Measurements from ENCODE around the gene KIF22. TPM values are rescaled to one million over a fixed set of nuclear protein-coding genes. Genes with fewer than 3 reads are reported as not detected.

Gene KIF22
- total and polyA plus RNA-seq, 11 donors, result 12.2 to 91.2 (median 32.2) TPM

DNA sequence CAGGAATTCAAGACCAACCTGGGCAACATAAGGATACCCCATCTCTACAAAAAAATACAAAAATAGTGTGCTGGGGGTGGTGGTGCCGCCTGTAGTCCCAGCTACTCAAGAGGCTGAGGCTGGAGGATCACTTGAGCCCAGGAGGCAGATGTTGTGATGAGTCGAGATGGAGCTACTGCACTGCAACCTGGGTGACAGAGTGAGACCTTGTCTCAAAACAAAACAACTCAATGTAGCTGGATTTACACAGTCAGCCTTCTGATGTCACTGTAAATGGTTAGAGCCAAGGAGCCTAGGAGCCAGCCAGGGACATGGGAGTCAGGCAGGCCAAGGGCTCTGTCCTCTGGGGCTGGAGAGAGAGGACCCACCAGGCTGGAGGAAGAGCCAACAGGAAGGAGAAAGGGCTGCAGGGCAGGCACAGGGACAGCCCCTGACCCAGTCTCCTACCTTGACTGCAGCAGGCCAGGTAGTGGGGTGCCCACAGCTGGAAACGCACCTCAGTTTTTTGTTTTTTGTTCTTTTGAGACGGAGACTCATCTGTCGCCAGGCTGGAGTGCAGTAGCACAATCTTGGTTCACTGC lies 64.1 kb downstream of the KIF22 start:
- no peak for ATAC-seq
- DNase-seq, result no peak
- no peaks in the 10 kb centered on the region for H3K9me3 ChIP-seq
- no peak for TF ChIP-seq POLR2A (IDR thresholded peaks at IDR 0.05)
- intact Hi-C loops (cut with DNase I), result loop anchor here in 1 of 10 donors (10.0 kb wide), 1 partner anchor 60 kb away; no protein-coding TSS in a partner anchor
- no peak overlapping the region for H3K4me3 ChIP-seq
- H3K4me1 ChIP-seq, result peaks cover 0 to 7% (median 0%) of the 10 kb centered on the region in 12 donors
- peaks cover 0 to 19% (median 16%) of the 10 kb centered on the region in 9 donors for H3K36me3 ChIP-seq
- H3K27ac ChIP-seq, result no peak overlapping the region
- H3K27me3 ChIP-seq, result no peaks in the 10 kb centered on the region
- WGBS, 4 donors, result 92 to 95% (median 93%) methylated on average over 5 of the region's 5 CpGs

Other genes with a start within 250 kb of the KIF22 start
- gene SPN, start 127.5 kb upstream of the KIF22 start, total RNA-seq, result 10 to 100 TPM in 1 of 9 donors, 1 to 10 TPM in 6, under 1 TPM in 2; 0.44 to 17.0 (median 1.3) TPM
- gene SPN, start 127.5 kb upstream of the KIF22 start, polyA plus RNA-seq, result 1 to 10 TPM in 1 of 2 donors, under 1 TPM in 1; 0.67 to 1.3 TPM
- gene QPRT, start 111.6 kb upstream of the KIF22 start, total RNA-seq, result 10 to 100 TPM; 14.0 to 36.5 (median 23.6) TPM
- gene QPRT, start 111.6 kb upstream of the KIF22 start, polyA plus RNA-seq, result 10 to 100 TPM in 1 of 2 donors, 1 to 10 TPM in 1; 3.6 to 19.6 TPM
- 1 to 10 TPM in 2 of 9 donors, under 1 TPM in 7; 0.17 to 4.2 (median 0.60) TPM for gene C16orf54, start 44.8 kb upstream of the KIF22 start, total RNA-seq
- gene C16orf54, start 44.8 kb upstream of the KIF22 start, polyA plus RNA-seq, result under 1 TPM; 0.15 to 0.28 TPM
- not detected for gene ZG16, start 12.5 kb upstream of the KIF22 start, total RNA-seq
- gene ZG16, start 12.5 kb upstream of the KIF22 start, polyA plus RNA-seq, result under 1 TPM; 0.04 to 0.08 TPM
- gene MAZ, start 15.8 kb downstream of the KIF22 start, total RNA-seq, result 100 to 1,000 TPM in 2 of 9 donors, 10 to 100 TPM in 7; 58.9 to 137 (median 74.0) TPM
- 100 to 1,000 TPM in 1 of 2 donors, 10 to 100 TPM in 1; 63.2 to 188 TPM for gene MAZ, start 15.8 kb downstream of the KIF22 start, polyA plus RNA-seq
- 1 to 10 TPM in 5 of 9 donors, under 1 TPM in 3, not detected in 1; 0.38 to 1.8 (median 1.3) TPM for gene PRRT2, start 21.4 kb downstream of the KIF22 start, total RNA-seq
- gene PRRT2, start 21.4 kb downstream of the KIF22 start, polyA plus RNA-seq, result 1 to 10 TPM in 1 of 2 donors, under 1 TPM in 1; 0.24 to 3.2 TPM
- gene PAGR1, start 25.4 kb downstream of the KIF22 start, total RNA-seq, result 10 to 100 TPM; 10.8 to 23.9 (median 12.6) TPM
- 10 to 100 TPM; 29.2 to 32.9 TPM for gene PAGR1, start 25.4 kb downstream of the KIF22 start, polyA plus RNA-seq
- gene MVP, start 29.7 kb downstream of the KIF22 start, total RNA-seq, result 100 to 1,000 TPM in 1 of 9 donors, 10 to 100 TPM in 8; 33.1 to 140 (median 44.6) TPM
- 10 to 100 TPM; 32.9 to 50.6 TPM for gene MVP, start 29.7 kb downstream of the KIF22 start, polyA plus RNA-seq
- gene CDIPT, start 72.5 kb downstream of the KIF22 start, total RNA-seq, result 100 to 1,000 TPM in 2 of 9 donors, 10 to 100 TPM in 7; 57.5 to 143 (median 76.3) TPM
- gene CDIPT, start 72.5 kb downstream of the KIF22 start, polyA plus RNA-seq, result 100 to 1,000 TPM in 1 of 2 donors, 10 to 100 TPM in 1; 64.2 to 106 TPM
- 1 to 10 TPM in 5 of 9 donors, under 1 TPM in 3, not detected in 1; 0.16 to 8.9 (median 1.4) TPM for gene SEZ6L2, start 108.8 kb downstream of the KIF22 start, total RNA-seq
- under 1 TPM; 0.15 to 0.51 TPM for gene SEZ6L2, start 108.8 kb downstream of the KIF22 start, polyA plus RNA-seq
- 1 to 10 TPM in 2 of 9 donors, under 1 TPM in 4, not detected in 3; 0.20 to 5.3 (median 0.65) TPM for gene ASPHD1, start 109.7 kb downstream of the KIF22 start, total RNA-seq
- gene ASPHD1, start 109.7 kb downstream of the KIF22 start, polyA plus RNA-seq, result under 1 TPM in 1 of 2 donors, not detected in 1; 0.54 TPM
- 1 to 10 TPM; 3.6 to 9.1 (median 7.2) TPM for gene KCTD13, start 135.5 kb downstream of the KIF22 start, total RNA-seq
- gene KCTD13, start 135.5 kb downstream of the KIF22 start, polyA plus RNA-seq, result 1 to 10 TPM; 3.6 to 5.0 TPM
- gene TMEM219, start 171.3 kb downstream of the KIF22 start, total RNA-seq, result 100 to 1,000 TPM in 2 of 9 donors, 10 to 100 TPM in 7; 58.9 to 121 (median 69.8) TPM
- gene TMEM219, start 171.3 kb downstream of the KIF22 start, polyA plus RNA-seq, result 10 to 100 TPM; 66.6 to 72.3 TPM
- 10 to 100 TPM; 29.5 to 47.9 (median 35.1) TPM for gene TAOK2, start 183.1 kb downstream of the KIF22 start, total RNA-seq
- 10 to 100 TPM; 36.3 to 37.8 TPM for gene TAOK2, start 183.1 kb downstream of the KIF22 start, polyA plus RNA-seq
- 10 to 100 TPM; 13.3 to 21.9 (median 17.5) TPM for gene HIRIP3, start 204.9 kb downstream of the KIF22 start, total RNA-seq
- gene HIRIP3, start 204.9 kb downstream of the KIF22 start, polyA plus RNA-seq, result 10 to 100 TPM; 20.1 to 27.4 TPM
- 10 to 100 TPM; 27.6 to 65.4 (median 32.6) TPM for gene INO80E, start 205.5 kb downstream of the KIF22 start, total RNA-seq
- gene INO80E, start 205.5 kb downstream of the KIF22 start, polyA plus RNA-seq, result 10 to 100 TPM; 60.9 to 71.5 TPM
- gene DOC2A, start 220.3 kb downstream of the KIF22 start, total RNA-seq, result 1 to 10 TPM in 1 of 9 donors, under 1 TPM in 4, not detected in 4; 0.09 to 1.4 (median 0.91) TPM
- under 1 TPM; 0.22 to 0.88 TPM for gene DOC2A, start 220.3 kb downstream of the KIF22 start, polyA plus RNA-seq
- gene C16orf92, start 232.4 kb downstream of the KIF22 start, total RNA-seq, result not detected
- gene C16orf92, start 232.4 kb downstream of the KIF22 start, polyA plus RNA-seq, result not detected
- not detected for gene TLCD3B, start 240.5 kb downstream of the KIF22 start, total RNA-seq
- gene TLCD3B, start 240.5 kb downstream of the KIF22 start, polyA plus RNA-seq, result not detected

All from heart left ventricle (tissue), 16 donors.